Esophagus muscularis mucosa (tissue), 3 donors: Measurements from ENCODE around the gene CUTC.

Source experiments
- POLR2A ChIP-seq: fragments of 450-650 bp; IDR thresholded peaks from one replicate; pipeline ENCODE4 v1.6.1; 2017; ENCODE audit warnings: antibody characterized with exemption, moderate library complexity, mild to moderate bottlenecking, low read depth
- POLR2AphosphoS5 ChIP-seq, 2 donors: sonication (generic); formaldehyde crosslinking; IDR thresholded peaks; one replicate each; pipeline ENCODE4 v1.6.1; 2017; ENCODE audit warnings: antibody characterized with exemption in 2 of 2
- TF ChIP-seq, protein P1 (sequence below), 3 experiments: fragments of 200-600 bp in 2 of 3; fragments of 450-650 bp in 1 of 3; sonication (generic) in 2 of 3; IDR thresholded peaks; one replicate each; pipeline ENCODE4 v1.5.1; 2017 to 2019; ENCODE audit warnings: antibody characterized with exemption in 3 of 3, mild to moderate bottlenecking in 2 of 3, moderate library complexity in 1 of 3

DNA sequence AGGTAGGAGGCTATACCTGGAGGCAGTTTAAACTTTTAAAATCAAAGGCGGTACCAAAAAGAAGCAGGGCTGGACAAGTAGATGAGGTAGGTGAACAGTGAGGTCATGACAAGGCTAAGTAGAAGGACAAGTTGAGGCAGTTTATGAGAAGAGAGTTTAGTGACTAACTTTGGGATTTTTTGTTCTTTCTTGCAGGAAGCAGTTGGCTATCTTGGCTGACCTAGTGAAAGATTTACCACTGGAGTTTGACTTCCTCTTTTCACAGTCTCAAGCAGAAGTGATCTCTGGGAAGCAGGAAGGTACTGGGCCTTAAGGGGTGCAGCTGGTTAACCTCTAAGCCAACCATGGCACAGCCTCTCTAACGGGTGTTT is 46.5 kb upstream of the CUTC start:
- TF ChIP-seq POLR2AphosphoS5 (IDR thresholded peaks at IDR 0.05) (no peak), POLR2A (no peak)
- TF ChIP-seq, protein P1, sequence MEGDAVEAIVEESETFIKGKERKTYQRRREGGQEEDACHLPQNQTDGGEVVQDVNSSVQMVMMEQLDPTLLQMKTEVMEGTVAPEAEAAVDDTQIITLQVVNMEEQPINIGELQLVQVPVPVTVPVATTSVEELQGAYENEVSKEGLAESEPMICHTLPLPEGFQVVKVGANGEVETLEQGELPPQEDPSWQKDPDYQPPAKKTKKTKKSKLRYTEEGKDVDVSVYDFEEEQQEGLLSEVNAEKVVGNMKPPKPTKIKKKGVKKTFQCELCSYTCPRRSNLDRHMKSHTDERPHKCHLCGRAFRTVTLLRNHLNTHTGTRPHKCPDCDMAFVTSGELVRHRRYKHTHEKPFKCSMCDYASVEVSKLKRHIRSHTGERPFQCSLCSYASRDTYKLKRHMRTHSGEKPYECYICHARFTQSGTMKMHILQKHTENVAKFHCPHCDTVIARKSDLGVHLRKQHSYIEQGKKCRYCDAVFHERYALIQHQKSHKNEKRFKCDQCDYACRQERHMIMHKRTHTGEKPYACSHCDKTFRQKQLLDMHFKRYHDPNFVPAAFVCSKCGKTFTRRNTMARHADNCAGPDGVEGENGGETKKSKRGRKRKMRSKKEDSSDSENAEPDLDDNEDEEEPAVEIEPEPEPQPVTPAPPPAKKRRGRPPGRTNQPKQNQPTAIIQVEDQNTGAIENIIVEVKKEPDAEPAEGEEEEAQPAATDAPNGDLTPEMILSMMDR (IDR thresholded peaks at IDR 0.05) = no peak
